GM23338 (cell line): ENCODE measurements around the gene FLNA. TPM values are rescaled to one million over a fixed set of nuclear protein-coding genes. Genes with fewer than 3 reads are reported as not detected.
A peak's percentile ranks its signal among the peaks of the same experiment; 100 is the strongest.

Experiments
- ATAC-seq: fragments of 200-7000 bp; cut with Tn5 transposase; 3 replicates; pipeline ENCODE4 v1.9.1; 2020
- DNase-seq: peaks from one replicate; pipeline ENCODE4 v3.0.0-alpha.2; 2015; ENCODE audit warnings: low spot score
- H2AFZ ChIP-seq: fragments of 200-600 bp; sonication (generic); 2 replicates; pipeline ENCODE4 v1.8.0; 2016; ENCODE audit warnings: antibody characterized with exemption, mild to moderate bottlenecking, moderate library complexity
- H3F3A ChIP-seq: fragments of 200-600 bp; sonication (generic); replicated peaks from 2 replicates; pipeline ENCODE4 v1.8.0; 2017; ENCODE audit warnings: antibody characterized with exemption, mixed run types, low read depth
- H3K27ac ChIP-seq: fragments of 200-600 bp; sonication (generic); 2 replicates; pipeline ENCODE4 v1.6.1; 2016; ENCODE audit warnings: low read depth
- H3K27me3 ChIP-seq: fragments of 200-600 bp; sonication (generic); 2 replicates; pipeline ENCODE4 v1.8.0; 2016; ENCODE audit warnings: mild to moderate bottlenecking, mixed run types, moderate library complexity; ENCODE audit not compliant: insufficient read depth
- H3K36me3 ChIP-seq: fragments of 200-600 bp; sonication (generic); 2 replicates; pipeline ENCODE4 v1.8.0; 2016; ENCODE audit warnings: mild to moderate bottlenecking; ENCODE audit not compliant: insufficient read depth
- H3K4me1 ChIP-seq: fragments of 200-600 bp; sonication (generic); 2 replicates; pipeline ENCODE4 v1.8.0; 2016; ENCODE audit warnings: mild to moderate bottlenecking, moderate library complexity; ENCODE audit not compliant: insufficient read depth
- H3K4me2 ChIP-seq: fragments of 200-600 bp; sonication (generic); 2 replicates; pipeline ENCODE4 v1.7.1; 2017; ENCODE audit warnings: mixed run types
- H3K4me3 ChIP-seq: fragments of 200-600 bp; sonication (generic); 2 replicates; pipeline ENCODE4 v1.6.1; 2016; ENCODE audit warnings: mixed run types
- H3K79me2 ChIP-seq: fragments of 200-600 bp; sonication (generic); replicated peaks from 2 replicates; pipeline ENCODE4 v1.8.0; 2017; ENCODE audit warnings: mild to moderate bottlenecking; ENCODE audit not compliant: insufficient read depth
- H3K9me2 ChIP-seq: fragments of 200-600 bp; sonication (generic); 2 replicates; pipeline ENCODE4 v1.8.0; 2017; ENCODE audit not compliant: insufficient read depth
- H4K20me1 ChIP-seq: fragments of 200-600 bp; sonication (generic); replicated peaks from 2 replicates; pipeline ENCODE4 v1.8.0; 2017; ENCODE audit warnings: mild to moderate bottlenecking; ENCODE audit not compliant: insufficient read depth
- H3K27ac Mint-ChIP-seq: 2 replicates; pipeline ENCODE4 v1.8.0; 2020; ENCODE audit warnings: inconsistent platforms, mild to moderate bottlenecking, moderate library complexity, mixed read lengths
- H3K27me3 Mint-ChIP-seq: 3 replicates; pipeline ENCODE4 v1.8.0; 2022; ENCODE audit warnings: low read depth, mild to moderate bottlenecking, moderate library complexity, mixed read lengths, inconsistent platforms; ENCODE audit not compliant: insufficient read depth, poor library complexity
- H3K36me3 Mint-ChIP-seq: 3 replicates; pipeline ENCODE4 v1.8.0; 2021; ENCODE audit warnings: low read depth, mild to moderate bottlenecking, inconsistent platforms, moderate library complexity, mixed read lengths
- H3K4me1 Mint-ChIP-seq: 3 replicates; pipeline ENCODE4 v1.8.0; 2020; ENCODE audit warnings: mild to moderate bottlenecking, inconsistent platforms, mixed read lengths
- H3K4me3 Mint-ChIP-seq: 3 replicates; pipeline ENCODE4 v1.8.0; 2021; ENCODE audit warnings: moderate library complexity, mild to moderate bottlenecking, inconsistent platforms, mixed read lengths
- H3K9me3 Mint-ChIP-seq: 3 replicates; pipeline ENCODE4 v1.8.0; 2020; ENCODE audit warnings: moderate library complexity, mild to moderate bottlenecking, inconsistent platforms, mixed read lengths
- CREB1 ChIP-seq: fragments of 250-450 bp; sonication (Bioruptor Pico); IDR thresholded peaks from 2 replicates; pipeline ENCODE4 v1.5.0; 2020; ENCODE audit warnings: low read depth, mild to moderate bottlenecking, moderate library complexity
- POLR2AphosphoS5 ChIP-seq: IDR thresholded peaks from 2 replicates; pipeline ENCODE4 v1.6.1; 2016; ENCODE audit warnings: antibody characterized with exemption, low read depth
- STAT1 ChIP-seq: IDR thresholded peaks from one replicate; pipeline ENCODE4 v1.6.1; 2016; ENCODE audit warnings: antibody characterized with exemption; ENCODE audit not compliant: unreplicated experiment
- ZNF114 ChIP-seq: fragments of 250-450 bp; sonication (Bioruptor Pico); IDR thresholded peaks from 2 replicates; pipeline ENCODE4 v1.5.0; 2020; ENCODE audit warnings: mild to moderate bottlenecking, moderate library complexity
- polyA plus RNA-seq: library from polyadenylated mRNA; unstranded; fragments of >200 nt; fragmentation: Nextera tagmentation; extraction: Ambion mirVana; gene quantifications from 2 replicates; pipeline ENCODE4 v1.2.1, GENCODE V29; 2016
- total RNA-seq: library from RNA; depleted of rRNA; stranded (reverse); fragments of >200 nt; shearing (Covaris generic); gene quantifications from 2 replicates; pipeline ENCODE4 v1.2.3, GENCODE V29; 2014
- TF ChIP-seq, protein P1 (sequence below), 2 experiments: fragments of 200-600 bp in 1 of 2; sonication (generic) in 1 of 2; conservative IDR thresholded peaks; 2 replicates each; pipeline versions ENCODE4 v1.5.1 to v1.6.1; 2016 to 2017; ENCODE audit warnings: antibody characterized with exemption in 2 of 2, low read depth in 2 of 2, mild to moderate bottlenecking in 2 of 2, moderate library complexity in 1 of 2
- TF ChIP-seq, protein P2 (sequence below): IDR thresholded peaks from one replicate; pipeline ENCODE4 v1.6.1; 2018; ENCODE audit warnings: antibody characterized with exemption; ENCODE audit not compliant: unreplicated experiment

The FLNA gene
- total and polyA plus RNA-seq, 2 experiments from 2014 or later = 579 to 1,445 TPM

DNA sequence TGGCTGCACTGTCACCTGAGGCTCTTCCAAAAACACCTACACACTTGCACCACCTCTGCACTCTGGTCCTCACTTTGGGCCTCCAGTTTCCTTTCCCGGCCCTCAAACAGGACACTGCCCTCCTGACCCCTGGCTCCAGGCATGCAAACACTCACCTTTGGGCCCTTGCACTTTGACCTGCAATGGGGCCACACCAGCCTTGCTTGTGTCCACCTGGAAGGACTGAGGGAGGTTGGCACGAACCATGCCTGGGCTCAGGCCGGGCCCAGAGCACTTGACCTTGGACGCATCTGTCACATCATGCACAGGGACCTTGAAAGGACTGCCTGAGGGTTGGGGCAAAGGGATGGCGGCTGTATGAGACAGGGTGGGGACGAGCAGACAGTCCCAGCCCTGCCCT, 15.6 kb downstream of the FLNA start:
- H3K36me3 Mint-ChIP-seq = peaks cover 75% of the 10 kb centered on the region
- no peak overlapping the region; the same call in 1 of the 2 replicates for H3K27ac Mint-ChIP-seq
- Histone ChIP-seq H3K4me1 (no peaks in the 10 kb centered on the region), H3K27ac (no peak overlapping the region), H3K27me3 (no peaks in the 10 kb centered on the region), H3K9me2 (no peaks in the 10 kb centered on the region), H3K79me2 (peaks cover 6% of the 10 kb centered on the region; the same call in 1 of the 2 replicates), H3K36me3 (peaks cover 25% of the 10 kb centered on the region), H4K20me1 (no peaks in the 10 kb centered on the region), H3K4me3 (no peak overlapping the region), H3K4me2 (no peak overlapping the region), H2AFZ (no peak overlapping the region), H3F3A (no peaks in the 10 kb centered on the region)
- ATAC-seq = no peak
- peaks cover 7% of the 10 kb centered on the region for H3K27me3 Mint-ChIP-seq
- no peak overlapping the region for H3K4me3 Mint-ChIP-seq
- no peaks in the 10 kb centered on the region; the same call in 2 of the 3 replicates for H3K9me3 Mint-ChIP-seq
- H3K4me1 Mint-ChIP-seq = no peaks in the 10 kb centered on the region; the same call in 2 of the 3 replicates
- TF ChIP-seq, protein P1, sequence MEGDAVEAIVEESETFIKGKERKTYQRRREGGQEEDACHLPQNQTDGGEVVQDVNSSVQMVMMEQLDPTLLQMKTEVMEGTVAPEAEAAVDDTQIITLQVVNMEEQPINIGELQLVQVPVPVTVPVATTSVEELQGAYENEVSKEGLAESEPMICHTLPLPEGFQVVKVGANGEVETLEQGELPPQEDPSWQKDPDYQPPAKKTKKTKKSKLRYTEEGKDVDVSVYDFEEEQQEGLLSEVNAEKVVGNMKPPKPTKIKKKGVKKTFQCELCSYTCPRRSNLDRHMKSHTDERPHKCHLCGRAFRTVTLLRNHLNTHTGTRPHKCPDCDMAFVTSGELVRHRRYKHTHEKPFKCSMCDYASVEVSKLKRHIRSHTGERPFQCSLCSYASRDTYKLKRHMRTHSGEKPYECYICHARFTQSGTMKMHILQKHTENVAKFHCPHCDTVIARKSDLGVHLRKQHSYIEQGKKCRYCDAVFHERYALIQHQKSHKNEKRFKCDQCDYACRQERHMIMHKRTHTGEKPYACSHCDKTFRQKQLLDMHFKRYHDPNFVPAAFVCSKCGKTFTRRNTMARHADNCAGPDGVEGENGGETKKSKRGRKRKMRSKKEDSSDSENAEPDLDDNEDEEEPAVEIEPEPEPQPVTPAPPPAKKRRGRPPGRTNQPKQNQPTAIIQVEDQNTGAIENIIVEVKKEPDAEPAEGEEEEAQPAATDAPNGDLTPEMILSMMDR (conservative IDR thresholded peaks at IDR 0.05; ENCODE audit: low read depth in 2 of 2) = no peak
- TF ChIP-seq POLR2AphosphoS5 = 0 out of 2 replicates have a peak, but pooled peaks have one; percentile 5
- TF ChIP-seq, protein P2, sequence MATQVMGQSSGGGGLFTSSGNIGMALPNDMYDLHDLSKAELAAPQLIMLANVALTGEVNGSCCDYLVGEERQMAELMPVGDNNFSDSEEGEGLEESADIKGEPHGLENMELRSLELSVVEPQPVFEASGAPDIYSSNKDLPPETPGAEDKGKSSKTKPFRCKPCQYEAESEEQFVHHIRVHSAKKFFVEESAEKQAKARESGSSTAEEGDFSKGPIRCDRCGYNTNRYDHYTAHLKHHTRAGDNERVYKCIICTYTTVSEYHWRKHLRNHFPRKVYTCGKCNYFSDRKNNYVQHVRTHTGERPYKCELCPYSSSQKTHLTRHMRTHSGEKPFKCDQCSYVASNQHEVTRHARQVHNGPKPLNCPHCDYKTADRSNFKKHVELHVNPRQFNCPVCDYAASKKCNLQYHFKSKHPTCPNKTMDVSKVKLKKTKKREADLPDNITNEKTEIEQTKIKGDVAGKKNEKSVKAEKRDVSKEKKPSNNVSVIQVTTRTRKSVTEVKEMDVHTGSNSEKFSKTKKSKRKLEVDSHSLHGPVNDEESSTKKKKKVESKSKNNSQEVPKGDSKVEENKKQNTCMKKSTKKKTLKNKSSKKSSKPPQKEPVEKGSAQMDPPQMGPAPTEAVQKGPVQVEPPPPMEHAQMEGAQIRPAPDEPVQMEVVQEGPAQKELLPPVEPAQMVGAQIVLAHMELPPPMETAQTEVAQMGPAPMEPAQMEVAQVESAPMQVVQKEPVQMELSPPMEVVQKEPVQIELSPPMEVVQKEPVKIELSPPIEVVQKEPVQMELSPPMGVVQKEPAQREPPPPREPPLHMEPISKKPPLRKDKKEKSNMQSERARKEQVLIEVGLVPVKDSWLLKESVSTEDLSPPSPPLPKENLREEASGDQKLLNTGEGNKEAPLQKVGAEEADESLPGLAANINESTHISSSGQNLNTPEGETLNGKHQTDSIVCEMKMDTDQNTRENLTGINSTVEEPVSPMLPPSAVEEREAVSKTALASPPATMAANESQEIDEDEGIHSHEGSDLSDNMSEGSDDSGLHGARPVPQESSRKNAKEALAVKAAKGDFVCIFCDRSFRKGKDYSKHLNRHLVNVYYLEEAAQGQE = no peak
- TF ChIP-seq ZNF114 = no peak
- DNase-seq = no peak

DNA sequence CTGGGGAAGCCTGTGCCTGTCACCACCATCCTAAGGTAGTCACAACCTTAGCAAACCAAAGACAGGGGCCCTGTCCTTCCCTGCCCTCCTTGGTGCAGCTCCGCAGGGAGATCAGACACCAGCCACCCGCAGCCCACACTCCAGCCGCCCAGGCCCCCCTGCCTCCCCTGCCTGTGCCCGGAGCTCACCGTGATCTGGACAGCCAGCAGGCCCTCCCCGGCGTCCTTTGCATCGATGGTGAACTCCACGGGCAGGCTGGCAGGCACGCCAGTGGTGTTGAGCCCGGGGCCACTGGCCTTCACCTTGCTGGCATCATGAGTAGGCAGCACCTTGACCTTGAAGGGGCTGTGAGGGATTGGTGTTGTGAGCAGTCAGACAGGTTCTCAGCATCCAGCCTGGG, 16.4 kb downstream of the FLNA start:
- peaks cover 77% of the 10 kb centered on the region for H3K36me3 Mint-ChIP-seq
- no peak overlapping the region for H3K4me2 ChIP-seq
- ATAC-seq (no peak), DNase-seq (no peak)
- no peaks in the 10 kb centered on the region for H3K27me3 ChIP-seq
- H3K27ac ChIP-seq = no peak overlapping the region
- H3K4me3 ChIP-seq = no peak overlapping the region
- no peak overlapping the region for H3K4me3 Mint-ChIP-seq
- H3K27me3 Mint-ChIP-seq = peaks cover 5% of the 10 kb centered on the region
- no peaks in the 10 kb centered on the region for H4K20me1 ChIP-seq
- H3K9me3 Mint-ChIP-seq = no peaks in the 10 kb centered on the region; the same call in 2 of the 3 replicates
- no peaks in the 10 kb centered on the region; the same call in 2 of the 3 replicates for H3K4me1 Mint-ChIP-seq
- H3K79me2 ChIP-seq = 0 out of 2 replicates have a peak, but pooled peaks cover 6% of the 10 kb centered on the region
- H2AFZ ChIP-seq = no peak overlapping the region
- TF ChIP-seq CREB1 (no peak), STAT1 (no peak)
- TF ChIP-seq, protein P1 (conservative IDR thresholded peaks at IDR 0.05; ENCODE audit: low read depth in 2 of 2) = no peak
- H3K36me3 ChIP-seq = peaks cover 22% of the 10 kb centered on the region
- H3F3A ChIP-seq = peaks cover 6% of the 10 kb centered on the region
- H3K27ac Mint-ChIP-seq = no peak overlapping the region
- H3K9me2 ChIP-seq = no peaks in the 10 kb centered on the region
- no peaks in the 10 kb centered on the region for H3K4me1 ChIP-seq
